GM19468 (cell line): ENCODE measurements around the gene PIF1.
A peak's percentile ranks its signal among the peaks of the same experiment; 100 is the strongest.
"Not testable (repeated sequence)": the region's sequence is repeated elsewhere in the genome, so short reads cannot be mapped to it uniquely, and the experiment has no call there.

Experiments used
- ATAC-seq: cut with Tn5 transposase; IDR thresholded peaks from one replicate; pipeline ENCODE4 v1.9.1; 2021; ENCODE audit warnings: mild to moderate bottlenecking, moderate library complexity, moderate number of reproducible peaks; ENCODE audit not compliant: unreplicated experiment; ENCODE audit errors: extremely low read depth

Gene PIF1

GRCh38 chr15:64847876-64848716, 22.6 kb upstream of the PIF1 start:
- no peak for ATAC-seq

DNA sequence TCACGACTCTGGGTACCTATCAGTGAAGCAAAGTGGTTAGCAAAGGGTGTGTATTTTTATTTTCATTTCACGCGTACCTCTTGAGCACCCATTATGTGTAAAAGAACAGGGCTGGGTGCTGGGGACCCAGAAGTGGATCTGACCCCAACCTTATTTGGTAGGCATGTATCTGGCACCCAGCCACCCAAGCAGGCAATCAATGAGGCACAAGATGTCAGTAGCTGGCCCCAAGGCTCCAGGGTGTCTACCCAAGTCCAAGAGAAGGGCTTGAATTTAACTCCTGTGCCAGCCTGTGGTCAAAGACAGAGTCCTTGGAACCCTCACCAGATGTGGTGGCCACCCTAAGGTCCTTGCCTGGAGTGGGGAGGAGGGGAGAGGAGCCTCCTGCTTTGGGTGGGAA, 22.0 kb upstream of the PIF1 start:
- no peak for ATAC-seq

GRCh38 chr15:64847016-64847415, 21.6 kb upstream of the PIF1 start:
- ATAC-seq, result no peak

- no peak for ATAC-seq
Observed at GRCh38 chr15:64845831-64846595, 20.6 kb upstream of the PIF1 start.

GRCh38 chr15:64845183-64845611, 19.8 kb upstream of the PIF1 start:
- ATAC-seq, result no peak

DNA sequence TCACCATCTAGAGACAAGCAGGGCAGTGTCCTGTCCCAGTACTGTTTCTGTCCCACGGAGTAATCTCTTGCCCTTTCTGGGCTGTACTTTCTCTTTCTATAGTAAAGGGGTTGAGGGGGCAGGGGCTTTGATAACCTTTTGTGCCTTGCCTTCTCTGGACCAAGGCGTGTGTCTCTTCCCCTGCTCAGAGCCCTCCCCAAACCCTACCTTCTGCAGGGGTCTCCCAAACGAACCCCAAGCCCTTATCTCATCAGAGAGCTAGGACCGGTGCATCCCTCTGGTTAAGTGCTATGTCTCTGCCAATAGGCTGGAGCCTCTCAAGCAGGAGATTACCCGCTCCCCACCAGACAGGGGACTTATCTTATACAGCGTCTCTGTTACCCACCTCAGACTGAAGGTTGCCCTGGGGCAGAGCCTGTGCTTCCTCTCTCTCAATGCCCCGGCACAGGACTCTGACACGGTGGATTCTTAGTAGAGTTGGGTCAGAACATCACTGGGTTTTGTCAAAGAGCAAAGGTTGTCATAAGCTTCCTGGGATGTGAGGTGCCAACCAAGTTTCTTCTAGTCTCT, 19.2 kb upstream of the PIF1 start:
- no peak for ATAC-seq

- no peak for ATAC-seq
Observed at GRCh38 chr15:64843991-64844390, 18.5 kb upstream of the PIF1 start.

DNA sequence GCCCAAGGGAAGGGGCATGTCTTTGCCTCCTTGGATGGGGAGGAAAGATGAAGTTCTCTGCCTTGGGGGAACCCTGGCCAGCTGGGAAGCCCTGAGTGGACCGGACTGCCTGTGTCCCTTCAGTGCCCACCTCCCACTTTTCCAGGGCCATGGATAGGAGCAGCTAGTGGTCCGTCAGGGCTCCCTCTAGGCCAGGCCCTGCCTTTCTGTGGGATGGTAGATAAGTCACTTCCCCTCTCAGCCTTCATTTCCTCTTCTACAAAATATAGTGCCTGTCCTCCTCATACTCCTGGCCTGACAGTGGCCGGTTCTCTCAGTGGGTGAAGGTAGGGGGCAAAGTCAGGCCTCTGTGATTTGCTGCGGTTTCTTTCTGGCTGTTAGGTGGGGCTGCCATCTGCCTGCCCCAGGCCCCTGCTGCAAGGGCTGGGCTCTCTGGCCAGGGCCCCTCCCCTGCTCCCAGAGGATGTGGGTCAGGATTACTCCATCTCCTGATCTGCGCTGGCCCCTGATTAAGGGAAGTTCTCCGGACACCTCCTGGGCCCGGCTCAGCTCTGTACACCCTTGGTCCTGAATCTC, 17.6 kb upstream of the PIF1 start:
- no peak for ATAC-seq

DNA sequence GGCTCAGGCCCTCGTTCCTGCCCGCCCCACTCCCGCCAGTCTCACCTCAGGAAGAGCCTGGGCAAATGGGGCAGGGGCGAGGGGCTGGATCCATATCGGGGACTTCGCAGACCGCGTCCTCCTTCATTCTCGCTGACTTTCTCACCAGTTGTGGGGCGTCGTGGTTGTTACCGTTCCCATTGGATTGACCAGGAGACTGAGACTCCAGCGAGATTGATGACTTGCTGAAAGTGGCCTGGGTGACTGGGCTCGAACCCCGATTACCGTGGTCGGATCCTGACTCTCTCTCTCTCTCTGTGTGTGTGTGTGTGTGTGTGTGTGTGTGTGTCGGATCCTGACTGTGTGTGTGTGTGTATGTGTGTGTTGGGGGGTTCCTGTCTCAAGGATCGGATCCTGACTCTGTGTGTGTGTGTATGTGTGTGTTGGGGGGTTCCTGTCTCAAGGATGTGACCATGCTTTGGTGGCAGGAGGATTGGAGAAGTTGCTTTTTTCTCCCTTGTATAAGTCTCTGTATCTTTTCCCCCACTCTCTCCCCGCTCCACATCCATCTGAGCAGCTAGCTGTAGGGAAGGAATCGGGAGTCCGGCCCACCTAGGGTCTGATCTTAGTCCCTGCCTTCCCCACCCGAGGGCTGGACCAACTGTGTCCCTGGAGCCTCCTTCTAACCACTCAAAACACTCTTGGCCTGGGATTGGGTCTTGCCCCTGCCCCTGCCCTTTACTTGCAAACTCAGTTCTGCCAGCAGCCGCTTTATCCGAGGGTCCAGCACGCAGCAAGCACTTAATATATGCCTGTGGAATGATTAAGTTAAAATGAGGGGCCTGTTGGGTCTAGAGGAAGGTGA, 16.9 kb upstream of the PIF1 start:
- ATAC-seq, result no peak

GRCh38 chr15:64841344-64842095, 16.1 kb upstream of the PIF1 start, which contains the start of gene PLEKHO2:
TSS of gene PLEKHO2 (plus strand) at chr15:64841915. CDS start at chr15:64842017, 102 bp downstream.
- peak; percentile 26 for ATAC-seq

DNA sequence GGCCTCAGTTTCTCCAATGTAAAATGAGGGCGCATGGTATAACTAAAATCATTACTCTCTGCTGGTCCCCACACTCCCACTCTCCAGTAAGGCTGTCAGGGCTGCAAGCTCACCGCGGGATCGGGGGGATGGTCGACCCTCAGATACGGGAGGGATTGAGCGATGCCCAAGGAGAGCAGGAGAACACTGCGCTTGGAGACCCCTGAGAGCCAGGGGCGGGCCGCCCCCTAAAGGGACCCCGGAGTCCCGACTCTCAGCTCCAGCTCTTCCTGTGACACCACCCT, 15.6 kb upstream of the PIF1 start:
- no peak for ATAC-seq

DNA sequence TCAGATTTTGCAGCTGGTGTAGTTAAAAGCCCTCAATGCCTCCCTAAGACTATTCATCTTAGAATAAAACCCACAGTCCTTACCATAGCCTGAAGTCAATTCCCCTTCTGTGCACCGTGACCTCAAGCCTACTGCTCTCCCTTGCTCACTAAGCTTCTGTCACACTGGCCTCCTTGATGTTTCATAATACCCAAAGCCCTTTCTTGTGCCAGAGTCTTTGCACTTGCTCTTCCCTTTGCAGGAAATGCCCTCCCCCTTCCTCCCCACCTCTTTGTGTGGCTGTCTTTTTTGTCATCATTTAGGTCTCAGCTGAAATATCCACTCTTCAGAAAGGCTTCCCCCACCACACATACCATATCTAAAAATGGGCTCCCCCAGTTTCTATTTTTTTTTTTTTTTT, 12.1 kb upstream of the PIF1 start:
- ATAC-seq, result no peak

- ATAC-seq, result no peak
Observed at GRCh38 chr15:64836023-64836536, 10.6 kb upstream of the PIF1 start.

DNA sequence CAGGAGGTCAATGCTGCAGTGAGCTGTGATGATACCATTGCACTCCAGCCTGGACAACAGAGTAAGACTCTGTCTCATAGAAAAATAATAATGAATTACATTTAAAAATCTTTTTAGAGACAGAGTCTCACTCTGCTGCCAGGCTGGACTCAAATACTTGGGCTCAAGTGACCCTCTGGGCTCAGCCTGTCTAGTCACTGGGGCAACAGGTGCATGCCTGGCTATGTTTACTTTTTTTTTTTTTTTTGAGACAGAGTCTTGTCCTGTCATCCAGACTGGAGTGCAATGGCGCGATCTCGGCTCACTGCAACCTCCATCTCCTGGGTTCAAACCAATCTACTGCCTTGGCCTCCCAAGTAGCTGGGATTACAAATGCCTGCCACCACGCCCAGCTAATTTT, 8.2 kb upstream of the PIF1 start:
- no peak for ATAC-seq

DNA sequence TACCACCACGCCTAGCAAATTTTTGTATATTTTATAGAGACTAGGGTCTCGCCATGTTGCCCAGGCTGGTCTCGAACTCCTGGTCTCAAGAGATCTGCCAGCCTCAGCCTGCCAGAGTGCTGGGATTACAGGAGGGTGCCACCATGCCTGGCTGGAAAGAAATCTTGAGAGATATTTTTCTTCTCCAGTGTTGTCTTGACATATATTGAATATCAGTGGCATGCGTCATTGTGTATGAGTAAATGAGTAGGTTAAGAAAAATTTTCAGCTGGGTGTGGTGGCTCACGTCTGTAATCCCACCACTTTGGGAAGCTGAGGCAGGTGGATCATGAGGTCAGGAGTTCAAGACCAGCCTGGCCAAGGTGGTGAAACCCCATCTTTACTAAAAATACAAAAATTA, 3.5 kb upstream of the PIF1 start:
- no peak for ATAC-seq

- ATAC-seq, result no peak
Observed at GRCh38 chr15:64824929-64825430, 467 bp downstream of the PIF1 start.

DNA sequence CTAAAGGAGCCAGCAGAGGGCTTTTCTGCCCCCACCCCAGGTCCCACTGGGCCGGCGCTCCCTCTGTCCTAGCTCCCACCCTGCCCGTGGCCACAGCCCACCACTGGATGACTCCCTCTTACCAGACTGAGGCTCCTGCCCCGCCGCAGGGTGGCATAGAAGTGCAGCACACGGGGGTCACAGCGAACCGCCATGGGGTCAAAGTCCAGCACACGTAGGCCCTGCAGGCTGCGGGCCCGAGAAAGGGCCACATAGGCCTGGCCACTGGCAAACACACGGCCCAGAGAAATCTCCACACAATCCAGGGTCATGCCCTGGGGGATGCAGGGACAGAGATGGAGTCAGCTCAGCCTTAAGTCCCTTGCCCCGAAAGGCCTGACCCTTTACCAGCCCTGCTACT, 9.0 kb downstream of the PIF1 start:
- ATAC-seq, result no peak

DNA sequence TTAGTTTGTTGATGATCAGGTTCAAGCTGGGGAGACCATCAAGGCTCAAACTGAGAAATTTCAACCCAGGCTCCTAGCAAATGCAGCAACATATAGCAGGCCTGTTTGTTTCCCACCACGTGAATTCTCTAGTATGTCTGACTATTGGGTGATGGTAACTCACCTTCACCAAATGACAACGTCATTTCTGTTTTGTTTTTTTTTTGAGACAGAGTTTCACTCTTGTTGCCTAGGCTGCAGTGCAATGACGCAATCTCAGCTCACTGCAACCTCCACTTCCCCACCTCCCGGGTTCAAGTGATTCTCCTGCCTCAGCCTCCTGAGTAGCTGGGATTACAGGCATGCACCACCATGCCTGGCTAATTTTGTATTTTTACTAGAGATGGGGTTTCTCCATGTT, 10.5 kb downstream of the PIF1 start:
- ATAC-seq, result not testable (repeated sequence)

DNA sequence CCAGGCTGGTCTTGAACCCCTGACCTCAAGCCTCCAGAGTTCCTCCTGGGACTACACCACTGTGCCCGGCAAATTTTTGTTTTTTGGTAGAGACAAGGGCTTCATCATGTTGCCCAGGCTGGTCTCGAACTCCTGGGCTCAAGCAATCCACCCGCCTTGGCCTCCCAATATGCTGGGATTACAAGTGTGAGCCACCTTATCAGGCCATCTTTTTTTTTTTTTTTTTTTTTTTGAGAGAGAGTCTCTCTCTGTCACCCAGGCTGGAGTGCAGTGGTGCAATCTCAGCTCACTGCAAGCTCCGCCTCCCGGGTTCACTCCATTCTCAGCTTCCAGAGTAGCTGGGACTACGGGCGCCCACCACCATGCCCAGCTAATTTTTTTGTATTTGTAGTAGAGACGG, 11.2 kb downstream of the PIF1 start:
- ATAC-seq, result not testable (repeated sequence)
